ENCODE results near the gene ZSCAN29.

Gene ZSCAN29

DNA sequence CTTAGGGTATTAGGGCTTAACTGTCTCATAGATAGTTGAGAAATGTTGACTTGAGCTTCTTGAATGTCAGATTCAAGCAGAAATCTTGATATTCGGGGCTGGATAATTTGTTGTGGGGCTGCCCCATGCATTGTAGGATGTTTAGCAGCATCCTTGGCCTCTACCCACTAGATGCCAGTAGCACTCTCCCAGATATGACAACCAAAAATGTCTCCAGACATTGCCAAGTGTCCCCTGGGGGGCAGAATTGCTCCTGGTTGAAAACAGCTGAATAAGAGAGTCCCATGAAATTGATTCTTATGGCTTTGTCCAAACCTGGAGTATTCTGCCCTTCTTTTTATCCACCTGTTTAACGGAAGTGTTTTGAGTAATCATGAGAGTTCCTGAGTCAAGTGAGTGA is 24.5 kb downstream of the ZSCAN29 start:
- Histone ChIP-seq H3K4me3 (ENCODE audit: low read depth, low read length) (no peak overlapping the region), H3K36me3 (ENCODE audit: control insufficient read depth, insufficient read depth, low read length) (no peaks in the 10 kb centered on the region)

GRCh38 chr15:43330780-43331087 is 40.1 kb downstream of the ZSCAN29 start:
- Histone ChIP-seq H3K4me1 (ENCODE audit: control insufficient read depth, insufficient read depth, low read length) (peaks cover 3% of the 10 kb centered on the region), H3K4me3 (ENCODE audit: low read depth, low read length) (peak overlapping the region; percentile 88), H3K9me3 (ENCODE audit: control insufficient read depth, insufficient read depth, low read length) (no peaks in the 10 kb centered on the region), H3K9ac (ENCODE audit: low read depth, low read length) (peak overlapping the region; percentile 95), H3K36me3 (ENCODE audit: control insufficient read depth, insufficient read depth, low read length) (no peaks in the 10 kb centered on the region), H3K27me3 (ENCODE audit: control insufficient read depth, insufficient read depth, low read length) (peaks cover under 1% of the 10 kb centered on the region)

More for the DNA sequence above, 24.5 kb downstream of the ZSCAN29 start:
- Histone ChIP-seq H3K27me3 (ENCODE audit: control insufficient read depth, insufficient read depth, low read length) (no peaks in the 10 kb centered on the region), H3K9ac (ENCODE audit: low read depth, low read length) (no peak overlapping the region), H3K4me1 (ENCODE audit: control insufficient read depth, insufficient read depth, low read length) (no peaks in the 10 kb centered on the region), H3K9me3 (ENCODE audit: control insufficient read depth, insufficient read depth, low read length) (no peaks in the 10 kb centered on the region)

GRCh38 chr15:43329960-43330779 is 40.7 kb downstream of the ZSCAN29 start, which contains the start of gene LCMT2:
TSS of gene LCMT2 (minus strand) at chr15:43330573. CDS start at chr15:43330489, 84 bp downstream.
- H3K9me3 ChIP-seq (ENCODE audit: control insufficient read depth, insufficient read depth, low read length), result no peaks in the 10 kb centered on the region
- no peaks in the 10 kb centered on the region for H3K36me3 ChIP-seq (ENCODE audit: control insufficient read depth, insufficient read depth, low read length)
- H3K4me1 ChIP-seq (ENCODE audit: control insufficient read depth, insufficient read depth, low read length), result peaks cover 3% of the 10 kb centered on the region
- H3K9ac ChIP-seq (ENCODE audit: low read depth, low read length), result peak within 1 kb of the TSS; percentile 95
- peaks cover 4% of the 10 kb centered on the region for H3K27me3 ChIP-seq (ENCODE audit: control insufficient read depth, insufficient read depth, low read length)
- H3K4me3 ChIP-seq (ENCODE audit: low read depth, low read length), result peak within 1 kb of the TSS; percentile 88

GRCh38 chr15:43329217-43329959 is 41.5 kb downstream of the ZSCAN29 start:
- Histone ChIP-seq H3K9me3 (ENCODE audit: control insufficient read depth, insufficient read depth, low read length) (no peaks in the 10 kb centered on the region), H3K27me3 (ENCODE audit: control insufficient read depth, insufficient read depth, low read length) (peaks cover 4% of the 10 kb centered on the region), H3K36me3 (ENCODE audit: control insufficient read depth, insufficient read depth, low read length) (no peaks in the 10 kb centered on the region), H3K4me1 (ENCODE audit: control insufficient read depth, insufficient read depth, low read length) (peaks cover 3% of the 10 kb centered on the region), H3K9ac (ENCODE audit: low read depth, low read length) (peak overlapping the region; percentile 95), H3K4me3 (ENCODE audit: low read depth, low read length) (peak overlapping the region; percentile 88)

DNA sequence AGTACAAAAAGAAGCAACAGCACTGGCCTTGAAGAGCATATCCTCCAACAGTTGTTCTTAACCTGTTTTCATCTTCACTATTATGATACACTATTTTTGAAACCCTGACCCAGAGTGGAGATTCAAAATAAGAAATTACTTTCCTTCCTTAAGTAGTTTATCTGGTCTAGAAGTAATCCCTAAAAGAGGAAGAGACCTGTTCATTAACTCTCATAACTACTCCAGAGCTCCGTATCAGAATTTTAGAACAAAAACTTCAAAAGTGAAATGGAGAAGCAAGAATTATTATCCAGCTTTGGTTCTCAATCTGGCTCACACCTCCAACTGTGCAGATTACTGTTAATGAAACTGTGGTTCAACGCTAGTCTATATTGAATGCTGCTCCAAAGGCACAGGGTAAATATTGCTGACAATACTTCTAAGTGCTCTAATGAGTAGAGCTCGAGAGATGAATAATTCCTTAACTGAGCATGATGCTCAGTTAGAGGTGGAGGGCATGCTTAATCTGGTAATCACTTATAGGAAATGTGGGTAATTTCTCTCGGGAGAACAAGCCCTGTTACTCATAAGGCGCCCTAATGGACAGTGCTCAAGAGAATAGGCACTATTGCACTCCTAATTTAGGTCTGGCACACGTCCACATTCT is 45.7 kb downstream of the ZSCAN29 start:
- Histone ChIP-seq H3K4me1 (ENCODE audit: control insufficient read depth, insufficient read depth, low read length) (no peaks in the 10 kb centered on the region), H3K9me3 (ENCODE audit: control insufficient read depth, insufficient read depth, low read length) (no peaks in the 10 kb centered on the region), H3K36me3 (ENCODE audit: control insufficient read depth, insufficient read depth, low read length) (no peaks in the 10 kb centered on the region), H3K27me3 (ENCODE audit: control insufficient read depth, insufficient read depth, low read length) (peaks cover 4% of the 10 kb centered on the region), H3K9ac (ENCODE audit: low read depth, low read length) (no peak overlapping the region), H3K4me3 (ENCODE audit: low read depth, low read length) (no peak overlapping the region)

DNA sequence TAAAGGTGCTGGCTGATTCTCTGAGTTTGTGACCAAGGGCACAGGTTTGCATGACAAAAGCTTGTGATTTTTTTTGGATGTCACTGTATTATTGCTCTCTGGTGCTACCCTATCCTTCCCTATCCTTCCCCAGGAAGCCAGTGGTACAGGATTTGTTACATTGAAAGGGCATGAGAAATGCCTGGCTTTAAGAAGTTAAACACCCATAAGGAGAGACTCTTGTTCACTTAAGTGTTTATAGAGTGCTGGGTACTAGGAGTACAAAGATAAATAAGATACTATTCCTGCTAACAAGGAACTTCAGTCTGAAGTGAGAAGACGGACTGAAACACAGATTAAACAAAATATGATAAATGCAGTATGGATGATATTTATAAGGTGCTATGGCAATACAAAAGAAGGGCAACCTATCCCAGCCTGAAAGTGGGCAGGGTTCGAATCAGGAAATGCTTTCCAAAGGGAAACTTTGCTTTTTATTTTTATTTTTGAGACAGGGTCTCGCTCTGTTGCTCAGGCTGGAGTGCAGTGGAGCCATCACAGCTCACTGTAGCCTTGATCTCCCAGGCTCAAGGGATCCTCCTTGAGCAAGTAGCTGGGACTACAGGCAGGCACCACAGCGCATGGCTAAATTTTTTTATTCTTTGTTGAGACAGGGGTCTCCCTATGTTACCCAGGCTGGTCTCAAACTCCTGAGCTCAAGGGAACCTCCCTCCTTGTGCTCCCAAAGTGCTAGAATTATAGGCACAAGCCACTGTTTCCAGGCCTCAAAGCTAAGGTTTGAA is 51.7 kb downstream of the ZSCAN29 start:
- H3K9me3 ChIP-seq (ENCODE audit: control insufficient read depth, insufficient read depth, low read length), result no peaks in the 10 kb centered on the region
- H3K4me3 ChIP-seq (ENCODE audit: low read depth, low read length), result no peak overlapping the region
- H3K9ac ChIP-seq (ENCODE audit: low read depth, low read length), result no peak overlapping the region
- H3K4me1 ChIP-seq (ENCODE audit: control insufficient read depth, insufficient read depth, low read length), result no peaks in the 10 kb centered on the region
- H3K36me3 ChIP-seq (ENCODE audit: control insufficient read depth, insufficient read depth, low read length), result no peaks in the 10 kb centered on the region
- H3K27me3 ChIP-seq (ENCODE audit: control insufficient read depth, insufficient read depth, low read length), result peaks cover 4% of the 10 kb centered on the region

DNA sequence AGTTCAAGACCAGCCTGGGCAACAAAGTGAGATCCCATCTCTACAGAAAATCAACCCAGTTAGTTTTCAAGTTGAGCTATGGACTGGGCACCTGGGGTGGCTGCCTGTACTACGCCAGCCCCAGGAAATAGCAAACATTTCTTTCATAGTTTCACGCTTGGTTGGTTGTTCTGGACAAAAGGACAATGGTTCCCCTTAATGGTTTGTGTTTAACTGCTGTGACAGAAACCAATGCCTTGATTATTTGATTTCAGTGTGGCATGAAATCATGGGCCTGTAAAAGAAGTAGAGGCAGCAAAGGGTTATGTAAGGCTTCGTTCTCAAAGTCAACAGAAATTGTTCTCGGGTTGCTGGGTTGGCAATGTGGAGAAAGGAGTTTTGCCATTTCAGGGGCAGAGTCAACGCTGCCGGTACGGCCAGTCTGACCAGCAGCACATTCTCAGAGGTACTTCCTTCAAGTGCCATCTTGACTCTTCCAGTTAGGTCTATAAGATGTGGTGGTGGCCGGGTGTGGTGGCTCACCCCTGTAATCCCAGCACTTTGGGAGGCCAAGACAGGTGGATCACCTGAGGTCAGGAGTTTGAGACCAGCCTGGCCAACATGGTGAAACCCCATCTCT is 53.2 kb downstream of the ZSCAN29 start:
- no peaks in the 10 kb centered on the region for H3K36me3 ChIP-seq (ENCODE audit: control insufficient read depth, insufficient read depth, low read length)
- no peak overlapping the region for H3K9ac ChIP-seq (ENCODE audit: low read depth, low read length)
- no peak overlapping the region for H3K4me3 ChIP-seq (ENCODE audit: low read depth, low read length)
- no peaks in the 10 kb centered on the region for H3K4me1 ChIP-seq (ENCODE audit: control insufficient read depth, insufficient read depth, low read length)
- H3K27me3 ChIP-seq (ENCODE audit: control insufficient read depth, insufficient read depth, low read length), result peaks cover 4% of the 10 kb centered on the region
- H3K9me3 ChIP-seq (ENCODE audit: control insufficient read depth, insufficient read depth, low read length), result no peaks in the 10 kb centered on the region

DNA sequence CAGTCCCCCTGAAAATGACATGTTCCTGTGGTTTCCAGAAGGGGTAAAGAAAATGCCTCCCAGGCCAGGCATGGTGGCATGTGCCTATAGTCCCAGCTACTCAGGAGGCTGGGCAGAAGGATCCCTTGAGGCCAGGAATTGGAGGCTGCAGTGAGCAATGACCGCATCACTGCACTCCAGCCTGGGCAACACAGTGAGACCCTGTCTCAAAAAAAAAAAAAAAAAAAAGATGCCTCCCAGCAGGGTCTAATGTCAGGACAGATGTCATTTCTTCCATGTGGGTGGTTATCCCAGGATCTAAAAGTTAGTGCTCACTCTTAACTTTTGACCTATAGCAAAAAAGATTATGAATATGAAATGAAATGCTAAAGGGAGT is 53.9 kb downstream of the ZSCAN29 start:
- Histone ChIP-seq H3K9me3 (ENCODE audit: control insufficient read depth, insufficient read depth, low read length) (no peaks in the 10 kb centered on the region), H3K4me3 (ENCODE audit: low read depth, low read length) (no peak overlapping the region), H3K4me1 (ENCODE audit: control insufficient read depth, insufficient read depth, low read length) (no peaks in the 10 kb centered on the region), H3K27me3 (ENCODE audit: control insufficient read depth, insufficient read depth, low read length) (peaks cover 4% of the 10 kb centered on the region), H3K36me3 (ENCODE audit: control insufficient read depth, insufficient read depth, low read length) (no peaks in the 10 kb centered on the region), H3K9ac (ENCODE audit: low read depth, low read length) (no peak overlapping the region)

- Histone ChIP-seq H3K36me3 (ENCODE audit: control insufficient read depth, insufficient read depth, low read length) (no peaks in the 10 kb centered on the region), H3K4me3 (ENCODE audit: low read depth, low read length) (no peak overlapping the region), H3K9me3 (ENCODE audit: control insufficient read depth, insufficient read depth, low read length) (no peaks in the 10 kb centered on the region), H3K4me1 (ENCODE audit: control insufficient read depth, insufficient read depth, low read length) (no peaks in the 10 kb centered on the region), H3K27me3 (ENCODE audit: control insufficient read depth, insufficient read depth, low read length) (peaks cover 4% of the 10 kb centered on the region), H3K9ac (ENCODE audit: low read depth, low read length) (no peak overlapping the region)
These were observed 54.5 kb downstream of the ZSCAN29 start for GRCh38 chr15:43316016-43316970.

DNA sequence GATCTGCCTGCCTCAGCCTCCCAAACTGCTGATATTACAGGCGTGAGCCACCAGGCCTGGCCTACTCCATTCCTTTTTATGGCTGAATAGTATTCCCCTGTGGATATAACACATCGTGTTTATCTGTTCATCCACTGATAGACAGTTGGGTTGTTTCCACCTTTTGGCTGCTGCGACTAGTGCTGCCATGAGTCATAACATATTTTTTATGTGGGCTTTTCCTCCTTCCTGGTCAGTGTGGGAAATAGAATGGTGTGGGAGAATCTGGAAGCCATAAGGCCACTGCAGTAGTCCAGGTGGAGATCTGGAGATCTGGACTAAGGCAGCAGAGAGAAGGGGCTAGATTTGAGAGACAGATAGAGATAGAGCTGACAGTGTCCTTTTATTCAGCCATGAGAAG is 56.7 kb downstream of the ZSCAN29 start:
- Histone ChIP-seq H3K4me3 (ENCODE audit: low read depth, low read length) (no peak overlapping the region), H3K9me3 (ENCODE audit: control insufficient read depth, insufficient read depth, low read length) (no peaks in the 10 kb centered on the region), H3K9ac (ENCODE audit: low read depth, low read length) (no peak overlapping the region), H3K4me1 (ENCODE audit: control insufficient read depth, insufficient read depth, low read length) (no peaks in the 10 kb centered on the region), H3K27me3 (ENCODE audit: control insufficient read depth, insufficient read depth, low read length) (peaks cover 7% of the 10 kb centered on the region), H3K36me3 (ENCODE audit: control insufficient read depth, insufficient read depth, low read length) (no peaks in the 10 kb centered on the region)

All from iPS-15b (cell line).